ENCODE measurements around the gene PARN.

Gene PARN

GRCh38 chr16:14460726-14461125, 169.3 kb downstream of the PARN start:
- TF ChIP-seq, protein P1, sequence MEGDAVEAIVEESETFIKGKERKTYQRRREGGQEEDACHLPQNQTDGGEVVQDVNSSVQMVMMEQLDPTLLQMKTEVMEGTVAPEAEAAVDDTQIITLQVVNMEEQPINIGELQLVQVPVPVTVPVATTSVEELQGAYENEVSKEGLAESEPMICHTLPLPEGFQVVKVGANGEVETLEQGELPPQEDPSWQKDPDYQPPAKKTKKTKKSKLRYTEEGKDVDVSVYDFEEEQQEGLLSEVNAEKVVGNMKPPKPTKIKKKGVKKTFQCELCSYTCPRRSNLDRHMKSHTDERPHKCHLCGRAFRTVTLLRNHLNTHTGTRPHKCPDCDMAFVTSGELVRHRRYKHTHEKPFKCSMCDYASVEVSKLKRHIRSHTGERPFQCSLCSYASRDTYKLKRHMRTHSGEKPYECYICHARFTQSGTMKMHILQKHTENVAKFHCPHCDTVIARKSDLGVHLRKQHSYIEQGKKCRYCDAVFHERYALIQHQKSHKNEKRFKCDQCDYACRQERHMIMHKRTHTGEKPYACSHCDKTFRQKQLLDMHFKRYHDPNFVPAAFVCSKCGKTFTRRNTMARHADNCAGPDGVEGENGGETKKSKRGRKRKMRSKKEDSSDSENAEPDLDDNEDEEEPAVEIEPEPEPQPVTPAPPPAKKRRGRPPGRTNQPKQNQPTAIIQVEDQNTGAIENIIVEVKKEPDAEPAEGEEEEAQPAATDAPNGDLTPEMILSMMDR (conservative IDR thresholded peaks at IDR 0.05) = no peak
- TF ChIP-seq ZFX (IDR thresholded peaks at IDR 0.05) = no peak
- no peak overlapping the region for H3K27ac ChIP-seq

DNA sequence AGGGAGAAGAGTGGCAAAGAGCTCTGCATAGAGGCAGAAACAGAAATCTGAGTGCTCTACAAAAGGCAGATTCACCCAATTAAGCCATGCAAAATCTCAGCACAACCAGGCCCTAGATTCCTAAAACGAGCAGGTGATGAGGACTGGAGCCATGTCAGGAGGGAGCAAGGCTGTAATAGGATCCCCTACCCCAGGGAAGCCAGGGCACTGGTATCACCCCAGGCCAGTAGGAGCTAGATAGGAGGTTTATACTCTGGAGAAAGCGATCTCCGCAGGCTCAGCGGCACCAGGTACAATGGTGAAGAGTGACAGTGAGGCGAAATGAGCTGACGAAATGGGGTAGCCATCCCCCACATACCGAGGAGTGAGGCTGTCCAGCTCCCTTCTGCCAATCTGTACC, 171.5 kb downstream of the PARN start:
- no peak overlapping the region for H3K27ac ChIP-seq
- TF ChIP-seq ZFX (IDR thresholded peaks at IDR 0.05) = no peak
- TF ChIP-seq, protein P1 (conservative IDR thresholded peaks at IDR 0.05) = no peak

DNA sequence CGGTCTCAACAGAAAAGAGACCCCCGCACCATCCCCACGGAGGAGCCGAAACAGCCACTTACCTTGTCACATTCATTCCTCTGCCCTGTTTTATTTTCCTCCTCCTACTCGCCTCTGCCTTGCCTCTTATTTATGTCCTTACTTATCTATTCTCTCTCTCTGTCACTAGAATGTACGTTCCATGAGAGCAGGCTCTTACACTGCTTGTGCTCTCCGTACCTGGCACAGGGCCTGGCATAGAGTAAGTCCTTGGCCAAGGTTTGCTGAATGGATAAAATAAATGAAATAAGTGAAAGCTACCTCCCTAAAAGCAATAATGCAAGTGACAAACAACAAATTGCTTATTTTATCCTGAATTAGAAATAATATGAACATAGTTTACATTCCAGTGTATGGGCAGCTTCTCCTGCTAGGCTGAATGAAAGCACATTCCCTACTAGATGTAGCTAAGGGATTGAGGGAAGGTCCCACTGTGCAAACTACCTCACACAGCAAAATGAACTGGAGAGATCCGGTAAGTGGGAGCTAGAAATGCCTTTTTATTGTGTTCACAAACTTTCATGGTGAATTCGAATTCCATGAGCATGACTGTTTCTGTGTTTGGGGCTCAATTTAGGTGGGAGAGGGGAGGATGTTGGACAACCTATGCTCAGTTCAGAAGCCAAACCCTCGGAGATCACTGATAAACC, 173.1 kb downstream of the PARN start:
- TF ChIP-seq, protein P1 (conservative IDR thresholded peaks at IDR 0.05) = no peak
- TF ChIP-seq ZFX (IDR thresholded peaks at IDR 0.05) = no peak
- no peak overlapping the region for H3K27ac ChIP-seq

DNA sequence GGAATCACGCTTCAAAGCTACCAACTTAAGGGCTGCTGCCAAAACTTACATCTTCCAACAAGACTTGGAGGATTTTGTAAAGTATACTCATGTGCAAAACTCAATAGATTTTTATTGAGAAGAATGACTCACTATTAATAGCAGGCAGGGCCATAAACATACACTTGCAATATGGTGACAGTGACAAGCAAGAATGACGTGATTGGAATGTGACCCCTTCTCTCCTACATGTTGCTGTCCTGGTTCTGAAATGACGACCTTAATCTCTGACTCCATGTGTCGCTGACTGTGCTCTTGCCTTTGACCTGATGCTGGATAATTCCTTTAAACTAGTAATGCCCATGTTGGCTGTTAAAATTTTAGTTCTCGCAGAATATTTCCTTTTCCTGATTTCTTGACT, 174.5 kb downstream of the PARN start:
- no peak overlapping the region for H3K27ac ChIP-seq
- TF ChIP-seq, protein P1 (conservative IDR thresholded peaks at IDR 0.05) = no peak
- TF ChIP-seq ZFX (IDR thresholded peaks at IDR 0.05) = no peak

DNA sequence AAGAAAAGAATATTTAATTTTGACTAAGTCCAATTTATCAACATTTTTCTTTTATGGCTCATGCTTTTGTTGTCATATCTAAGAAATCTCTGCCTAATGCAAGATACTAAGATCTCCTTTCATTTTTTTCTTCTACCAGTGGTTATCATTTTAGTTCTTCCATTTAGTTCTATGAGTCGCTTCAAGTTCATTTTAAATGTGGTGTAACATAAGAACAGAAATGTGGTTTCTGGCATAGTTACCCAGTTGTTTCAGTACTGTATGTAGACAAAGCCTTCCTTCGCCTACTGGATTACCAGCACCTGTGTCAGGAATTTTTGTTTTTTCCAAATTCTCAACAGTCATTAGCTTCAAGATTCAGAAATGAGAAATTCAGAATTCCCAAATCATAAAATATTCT, 175.7 kb downstream of the PARN start:
- TF ChIP-seq, protein P1 (conservative IDR thresholded peaks at IDR 0.05) = no peak
- TF ChIP-seq ZFX (IDR thresholded peaks at IDR 0.05) = no peak
- H3K27ac ChIP-seq = no peak overlapping the region

- no peak overlapping the region for H3K27ac ChIP-seq
- TF ChIP-seq, protein P1 (conservative IDR thresholded peaks at IDR 0.05) = no peak
- no peak for TF ChIP-seq ZFX (IDR thresholded peaks at IDR 0.05)
Measured at GRCh38 chr16:14452066-14452465, 178.0 kb downstream of the PARN start.

GRCh38 chr16:14450846-14451245, 179.2 kb downstream of the PARN start:
- no peak for TF ChIP-seq ZFX (IDR thresholded peaks at IDR 0.05)
- TF ChIP-seq, protein P1 (conservative IDR thresholded peaks at IDR 0.05) = no peak

More at GRCh38 chr16:14450846-14451245, 179.2 kb downstream of the PARN start:
- H3K27ac ChIP-seq = no peak overlapping the region

Data from C4-2B (cell line).